GM12891 (cell line): ENCODE measurements around the gene ATG14.

ENCODE experiments used
- POLR2A ChIP-seq: IDR thresholded peaks from 2 replicates; pipeline ENCODE4 v1.6.1; 2011; ENCODE audit warnings: low read depth, low read length, control low read depth
- POLR2AphosphoS5 ChIP-seq: IDR thresholded peaks from 2 replicates; pipeline ENCODE4 v1.6.1; 2011; ENCODE audit warnings: low read depth, low read length, control low read depth
- TAF1 ChIP-seq: IDR thresholded peaks from 2 replicates; pipeline ENCODE4 v1.6.1; 2011; ENCODE audit warnings: low read depth, low read length, control low read depth

DNA sequence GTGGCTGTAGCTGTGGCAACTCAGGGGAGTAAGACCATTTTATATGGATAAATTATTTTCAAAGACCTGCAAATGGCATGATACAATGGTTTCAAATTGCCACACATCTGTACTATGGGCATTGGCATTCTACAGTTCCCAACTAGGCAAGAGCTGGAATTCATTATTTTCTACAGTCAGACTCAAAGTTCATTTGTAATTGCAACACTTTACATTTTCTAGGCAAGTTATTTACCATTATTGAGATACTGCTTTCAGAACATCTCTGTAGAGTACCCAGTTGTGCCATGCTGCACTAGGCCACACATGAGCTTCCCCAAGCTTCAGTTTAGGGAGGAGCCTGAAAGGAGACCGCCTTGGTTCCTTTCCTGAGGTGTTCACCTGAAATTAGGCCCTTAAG lies 8.0 kb upstream of the ATG14 start:
- TF ChIP-seq TAF1 (no peak), POLR2A (no peak), POLR2AphosphoS5 (no peak)
